Thyroid gland (tissue), 4 donors: ENCODE measurements around the gene UBA3. TPM values are rescaled to one million over a fixed set of nuclear protein-coding genes. Genes with fewer than 3 reads are reported as not detected.

ENCODE experiments used
- DNase-seq, 2 donors: peaks; one replicate each; pipeline ENCODE4 v3.0.0-alpha.2; 2019
- H3K27ac ChIP-seq, 3 donors: fragments of 200-600 bp; sonication (generic); 1 replicate in 2 of 3; 2 replicates in 1 of 3; pipeline ENCODE4 v1.5.1; 2016 to 2019; ENCODE audit warnings: mild to moderate bottlenecking in 1 of 3, moderate library complexity in 1 of 3
- H3K27me3 ChIP-seq: fragments of 200-600 bp; sonication (generic); one replicate; pipeline ENCODE4 v1.5.1; 2019
- H3K36me3 ChIP-seq, 2 donors: fragments of 200-600 bp; sonication (generic); one replicate each; pipeline ENCODE4 v1.5.1; 2016 to 2019
- H3K4me1 ChIP-seq, 2 donors: fragments of 200-600 bp; sonication (generic); one replicate each; pipeline ENCODE4 v1.5.1; 2017 to 2019
- H3K4me3 ChIP-seq, 3 donors: fragments of 200-600 bp; sonication (generic); replicated peaks in 1 of 3; 1 replicate in 2 of 3; 2 replicates in 1 of 3; pipeline ENCODE4 v1.5.1; 2016; ENCODE audit warnings: mild to moderate bottlenecking in 1 of 3
- H3K9me3 ChIP-seq: fragments of 200-600 bp; sonication (generic); one replicate; pipeline ENCODE4 v1.5.1; 2017
- POLR2A ChIP-seq, 2 donors: fragments of 450-650 bp; IDR thresholded peaks; one replicate each; pipeline ENCODE4 v1.6.1; 2017; ENCODE audit warnings: antibody characterized with exemption in 2 of 2, mild to moderate bottlenecking in 2 of 2, moderate library complexity in 1 of 2
- WGBS, 2 donors: methylation state at CpG; one replicate each; pipeline ENCODE4 v1.1.5; 2017; 5-methylcytosine and 5-hydroxymethylcytosine counted together
- intact Hi-C: fragments of 100-400 bp; cut with DNase I; formaldehyde crosslinking; loops from one replicate; pipeline ENCODE4 v1.15.1; 2023
- total RNA-seq, 4 donors: library from RNA; depleted of rRNA; stranded (reverse); fragments of >200 nt; gene quantifications; one replicate each; pipeline ENCODE4 v1.2.3, GENCODE V29; 2016
- TF ChIP-seq, protein P1 (sequence below), 6 experiments: fragments of 200-600 bp in 3 of 6; fragments of 450-650 bp in 3 of 6; sonication (generic) in 3 of 6; IDR thresholded peaks; one replicate each; pipeline ENCODE4 v1.5.1; 2016 to 2019; ENCODE audit warnings: antibody characterized with exemption in 6 of 6, mild to moderate bottlenecking in 2 of 6, inconsistent platforms in 1 of 6, moderate library complexity in 1 of 6

The UBA3 gene
- total RNA-seq, 4 donors from 2014 or later = 57.4 to 77.9 (median 64.3) TPM

GRCh38 chr3:69031635-69032034 lies 48.5 kb downstream of the UBA3 start:
- no peaks in the 10 kb centered on the region for H3K27me3 ChIP-seq
- H3K4me3 ChIP-seq = no peak overlapping the region
- H3K27ac ChIP-seq = no peak overlapping the region
- 93 to 96% methylated on average over 1 of the region's 1 CpG for WGBS, 2 donors
- H3K4me1 ChIP-seq = no peaks in the 10 kb centered on the region
- intact Hi-C loops = no loop called here
- no peaks in the 10 kb centered on the region for H3K9me3 ChIP-seq
- no peak for DNase-seq
- peaks cover 51 to 72% of the 10 kb centered on the region in 2 donors for H3K36me3 ChIP-seq
- TF ChIP-seq, protein P1, sequence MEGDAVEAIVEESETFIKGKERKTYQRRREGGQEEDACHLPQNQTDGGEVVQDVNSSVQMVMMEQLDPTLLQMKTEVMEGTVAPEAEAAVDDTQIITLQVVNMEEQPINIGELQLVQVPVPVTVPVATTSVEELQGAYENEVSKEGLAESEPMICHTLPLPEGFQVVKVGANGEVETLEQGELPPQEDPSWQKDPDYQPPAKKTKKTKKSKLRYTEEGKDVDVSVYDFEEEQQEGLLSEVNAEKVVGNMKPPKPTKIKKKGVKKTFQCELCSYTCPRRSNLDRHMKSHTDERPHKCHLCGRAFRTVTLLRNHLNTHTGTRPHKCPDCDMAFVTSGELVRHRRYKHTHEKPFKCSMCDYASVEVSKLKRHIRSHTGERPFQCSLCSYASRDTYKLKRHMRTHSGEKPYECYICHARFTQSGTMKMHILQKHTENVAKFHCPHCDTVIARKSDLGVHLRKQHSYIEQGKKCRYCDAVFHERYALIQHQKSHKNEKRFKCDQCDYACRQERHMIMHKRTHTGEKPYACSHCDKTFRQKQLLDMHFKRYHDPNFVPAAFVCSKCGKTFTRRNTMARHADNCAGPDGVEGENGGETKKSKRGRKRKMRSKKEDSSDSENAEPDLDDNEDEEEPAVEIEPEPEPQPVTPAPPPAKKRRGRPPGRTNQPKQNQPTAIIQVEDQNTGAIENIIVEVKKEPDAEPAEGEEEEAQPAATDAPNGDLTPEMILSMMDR (IDR thresholded peaks at IDR 0.05) = no peak
- no peak for TF ChIP-seq POLR2A (IDR thresholded peaks at IDR 0.05)

DNA sequence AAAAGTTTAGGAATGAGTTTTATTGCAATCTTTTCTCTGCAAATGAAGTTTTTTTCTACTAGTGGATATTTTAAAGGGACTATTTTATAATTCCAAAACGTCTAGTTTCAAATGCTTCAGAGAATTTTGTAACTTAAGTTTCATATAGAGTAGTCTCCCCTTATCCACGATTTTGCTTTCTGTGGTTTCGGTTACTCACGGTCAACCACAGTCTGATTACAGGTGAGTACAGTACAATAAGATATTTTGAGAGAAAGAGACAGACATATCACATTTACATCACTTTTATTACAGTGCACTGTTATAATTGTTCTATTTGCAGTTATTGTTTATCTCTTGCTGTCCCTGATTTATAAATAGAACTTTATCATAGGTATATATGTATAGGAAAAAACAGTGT lies 59.3 kb downstream of the UBA3 start:
- Histone ChIP-seq H3K27ac (no peak overlapping the region), H3K9me3 (no peaks in the 10 kb centered on the region), H3K4me3 (no peak overlapping the region), H3K36me3 (peaks cover 9 to 10% of the 10 kb centered on the region in 2 donors), H3K4me1 (no peaks in the 10 kb centered on the region), H3K27me3 (no peaks in the 10 kb centered on the region)
- no peak for DNase-seq
- no peak for TF ChIP-seq POLR2A (IDR thresholded peaks at IDR 0.05)
- TF ChIP-seq, protein P1 (IDR thresholded peaks at IDR 0.05) = no peak
- intact Hi-C loops = no loop called here
- WGBS, 2 donors = 74 to 75% methylated on average over 4 of the region's 4 CpGs

DNA sequence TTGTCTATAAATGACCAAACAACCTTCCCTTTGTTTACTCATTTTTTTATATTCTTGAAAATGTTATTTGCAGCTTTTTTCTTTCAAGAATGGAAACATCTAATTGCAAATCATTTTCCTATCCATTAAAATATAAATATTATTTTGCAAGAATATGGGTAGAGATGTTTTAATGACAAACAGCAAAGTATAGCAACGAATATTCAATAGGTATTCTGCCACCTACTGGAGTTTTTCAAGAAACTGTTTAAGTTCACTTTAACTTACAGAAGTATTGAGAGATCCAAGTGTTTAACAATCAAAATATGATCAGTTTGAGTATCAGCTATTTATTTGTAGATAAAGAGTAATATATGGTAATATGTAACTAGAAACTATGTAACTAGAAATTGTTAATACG lies 59.7 kb downstream of the UBA3 start:
- WGBS, 2 donors = 53 to 54% methylated on average over 2 of the region's 2 CpGs
- TF ChIP-seq, protein P1 (IDR thresholded peaks at IDR 0.05) = peak in 1 of 6 experiments; percentile 9
- no peak for TF ChIP-seq POLR2A (IDR thresholded peaks at IDR 0.05)
- no peak for DNase-seq
- no peaks in the 10 kb centered on the region for H3K27me3 ChIP-seq
- no peak overlapping the region for H3K27ac ChIP-seq
- no peak overlapping the region for H3K4me3 ChIP-seq
- intact Hi-C loops = no loop called here
- H3K4me1 ChIP-seq = no peaks in the 10 kb centered on the region
- no peaks in the 10 kb centered on the region for H3K9me3 ChIP-seq
- H3K36me3 ChIP-seq = peaks cover 5 to 6% of the 10 kb centered on the region in 2 donors

DNA sequence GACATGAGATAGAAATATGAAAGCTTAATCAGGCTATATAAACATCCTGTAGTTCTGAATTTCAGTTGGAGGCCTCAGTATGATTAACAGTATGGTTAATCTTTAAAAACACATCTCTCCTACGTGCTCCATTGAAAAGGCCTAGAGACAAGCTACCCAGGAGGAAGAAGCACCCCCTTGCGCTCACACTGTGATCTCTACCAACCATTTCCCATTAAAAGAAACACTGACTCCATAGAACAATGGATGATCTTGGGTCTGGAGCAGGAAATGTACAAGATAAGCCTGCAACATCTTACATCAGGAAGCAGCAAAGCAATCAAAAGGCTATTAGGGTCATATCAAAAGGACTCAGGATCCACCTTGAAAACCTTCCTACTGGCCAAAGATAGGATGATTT lies 63.3 kb downstream of the UBA3 start:
- no peak for DNase-seq
- intact Hi-C loops = no loop called here
- Histone ChIP-seq H3K4me1 (peaks cover 0 to 7% of the 10 kb centered on the region in 2 donors), H3K9me3 (no peaks in the 10 kb centered on the region), H3K4me3 (no peak overlapping the region), H3K36me3 (no peaks in the 10 kb centered on the region), H3K27me3 (no peaks in the 10 kb centered on the region), H3K27ac (no peak overlapping the region)
- TF ChIP-seq, protein P1 (IDR thresholded peaks at IDR 0.05) = no peak
- no peak for TF ChIP-seq POLR2A (IDR thresholded peaks at IDR 0.05)
- 73 to 89% methylated on average over 2 of the region's 2 CpGs for WGBS, 2 donors

DNA sequence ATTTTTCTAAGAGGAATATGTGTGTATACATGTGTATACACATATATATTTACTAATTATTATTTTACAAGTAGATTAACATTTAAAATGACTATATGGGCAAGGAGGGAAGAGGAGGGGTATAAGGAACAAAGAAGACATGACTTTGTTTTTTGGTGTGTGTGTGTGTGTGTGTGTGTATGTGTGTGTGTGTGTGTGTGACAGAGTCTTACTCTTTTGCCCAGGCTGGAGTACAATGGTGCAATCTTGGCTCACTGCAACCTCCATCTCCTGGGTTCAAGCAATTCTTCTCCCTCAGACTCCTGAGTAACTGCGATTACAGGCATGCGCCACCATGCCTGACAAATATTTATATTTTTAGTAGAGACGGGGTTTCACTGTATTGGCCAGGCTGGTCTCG lies 64.1 kb downstream of the UBA3 start:
- Histone ChIP-seq H3K27me3 (no peaks in the 10 kb centered on the region), H3K9me3 (no peaks in the 10 kb centered on the region), H3K4me3 (no peak overlapping the region), H3K36me3 (no peaks in the 10 kb centered on the region), H3K27ac (no peak overlapping the region), H3K4me1 (peaks cover 0 to 7% of the 10 kb centered on the region in 2 donors)
- intact Hi-C loops = no loop called here
- TF ChIP-seq, protein P1 (IDR thresholded peaks at IDR 0.05) = no peak
- no peak for TF ChIP-seq POLR2A (IDR thresholded peaks at IDR 0.05)
- DNase-seq = no peak
- 98 to 100% methylated on average over 4 of the region's 4 CpGs for WGBS, 2 donors
